Suppressor macrophage (primary cell): ENCODE data around the gene R3HCC1L.

Source experiments
- DNase-seq, 4 experiments: peaks; one replicate each; pipeline ENCODE4 v3.0.0-alpha.2; 2020 to 2022

R3HCC1L gene

GRCh38 chr10:98261436-98262277 is 127.2 kb downstream of the R3HCC1L start:
- DNase-seq = no peak

DNA sequence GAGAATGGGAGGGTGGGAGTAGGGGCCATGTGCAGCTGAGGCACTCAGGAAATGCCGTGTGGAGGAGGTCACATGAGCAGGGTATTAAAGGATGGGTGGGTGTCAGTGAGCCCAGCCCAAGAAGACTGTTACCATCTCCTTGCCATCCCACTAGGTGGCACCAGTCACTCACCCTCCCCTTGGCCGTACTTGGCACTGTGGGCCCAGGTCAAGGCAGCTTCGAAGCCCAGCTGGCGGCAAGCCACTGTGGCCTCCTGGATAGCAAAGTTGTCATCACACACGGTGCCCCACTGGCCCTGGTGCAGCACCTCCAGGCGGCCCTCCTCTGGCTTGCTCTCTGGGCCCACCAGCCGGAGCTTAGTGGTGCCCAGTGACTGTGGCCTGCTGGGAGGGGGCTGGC is 128.1 kb downstream of the R3HCC1L start:
- DNase-seq = peak; percentile 53 to 77 (median 68)

DNA sequence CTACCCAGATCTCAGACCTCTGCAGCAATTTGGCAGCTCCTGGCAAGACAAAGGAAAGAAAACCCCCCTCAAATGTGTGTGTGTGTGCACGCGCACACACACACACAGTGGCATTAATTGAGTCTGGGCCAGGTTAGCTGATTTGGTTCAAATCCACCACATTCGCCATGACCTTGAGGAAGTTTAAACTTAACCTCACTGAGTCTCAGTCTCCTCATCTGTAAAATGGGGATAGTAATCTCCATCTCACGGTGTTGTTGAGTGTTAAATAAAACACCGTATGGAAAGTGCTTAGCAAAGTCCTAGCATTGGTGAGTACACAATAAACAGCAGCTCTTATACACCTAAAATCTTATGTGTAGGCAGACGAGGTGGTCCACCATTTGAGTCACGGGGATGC is 128.6 kb downstream of the R3HCC1L start:
- DNase-seq = no peak

- no peak for DNase-seq
Measured at GRCh38 chr10:98264378-98265065, 130.1 kb downstream of the R3HCC1L start.

DNA sequence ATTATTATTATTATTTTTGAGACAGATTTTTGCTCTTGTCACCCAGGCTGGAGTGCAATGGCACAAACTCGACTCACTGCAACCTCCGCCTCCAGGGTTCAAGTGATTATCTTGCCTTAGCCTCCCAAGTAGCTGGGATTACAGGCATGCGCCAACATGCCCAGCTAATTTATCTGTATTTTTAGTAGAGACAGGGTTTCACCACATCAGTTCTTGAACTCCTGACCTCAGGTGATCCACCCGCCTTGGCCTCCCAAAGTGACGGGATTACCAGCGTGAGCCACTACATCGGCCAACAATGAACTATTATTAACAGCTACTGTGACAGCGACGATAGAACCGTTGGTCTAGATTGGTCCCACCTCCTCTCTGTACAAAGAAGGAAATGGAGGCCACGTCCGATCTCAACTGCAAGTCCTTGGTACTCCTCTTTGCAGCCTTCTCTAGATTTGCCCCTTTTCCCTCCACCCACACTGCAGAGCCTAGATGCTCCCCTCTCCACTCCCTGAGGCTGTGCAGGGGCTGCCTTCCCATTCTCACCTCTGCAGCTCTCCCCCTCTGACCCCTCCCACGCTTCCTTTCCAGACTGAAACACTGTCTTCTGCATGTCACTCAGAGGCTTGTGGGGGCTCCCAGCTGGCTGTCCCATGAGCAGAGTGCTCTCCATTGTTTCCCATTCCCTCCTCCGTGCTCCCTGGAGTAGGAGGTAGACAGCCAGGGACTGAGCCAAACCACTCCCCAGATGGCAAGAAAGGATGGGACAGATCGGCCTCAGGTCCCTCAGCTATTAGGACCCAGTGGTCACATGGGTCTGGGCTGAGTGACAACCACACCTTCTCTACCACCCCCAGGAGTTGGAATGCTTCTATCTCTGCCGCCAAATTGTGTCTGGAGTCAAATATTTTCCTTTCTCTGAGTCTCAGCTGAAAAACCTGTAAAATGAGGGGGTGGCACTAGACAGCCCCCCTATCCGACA is 131.2 kb downstream of the R3HCC1L start:
- no peak for DNase-seq

GRCh38 chr10:98266647-98267046 is 132.2 kb downstream of the R3HCC1L start:
- no peak for DNase-seq

GRCh38 chr10:98267069-98267893 is 132.8 kb downstream of the R3HCC1L start:
- no peak for DNase-seq

- DNase-seq = peak; percentile 34 to 48 (median 42)
Measured at GRCh38 chr10:98267894-98268693, 133.6 kb downstream of the R3HCC1L start, which contains the start of gene LOXL4. Gene LOXL4 (minus strand): TSS chr10:98268194. CDS start chr10:98263019, 5,175 bp downstream.

DNA sequence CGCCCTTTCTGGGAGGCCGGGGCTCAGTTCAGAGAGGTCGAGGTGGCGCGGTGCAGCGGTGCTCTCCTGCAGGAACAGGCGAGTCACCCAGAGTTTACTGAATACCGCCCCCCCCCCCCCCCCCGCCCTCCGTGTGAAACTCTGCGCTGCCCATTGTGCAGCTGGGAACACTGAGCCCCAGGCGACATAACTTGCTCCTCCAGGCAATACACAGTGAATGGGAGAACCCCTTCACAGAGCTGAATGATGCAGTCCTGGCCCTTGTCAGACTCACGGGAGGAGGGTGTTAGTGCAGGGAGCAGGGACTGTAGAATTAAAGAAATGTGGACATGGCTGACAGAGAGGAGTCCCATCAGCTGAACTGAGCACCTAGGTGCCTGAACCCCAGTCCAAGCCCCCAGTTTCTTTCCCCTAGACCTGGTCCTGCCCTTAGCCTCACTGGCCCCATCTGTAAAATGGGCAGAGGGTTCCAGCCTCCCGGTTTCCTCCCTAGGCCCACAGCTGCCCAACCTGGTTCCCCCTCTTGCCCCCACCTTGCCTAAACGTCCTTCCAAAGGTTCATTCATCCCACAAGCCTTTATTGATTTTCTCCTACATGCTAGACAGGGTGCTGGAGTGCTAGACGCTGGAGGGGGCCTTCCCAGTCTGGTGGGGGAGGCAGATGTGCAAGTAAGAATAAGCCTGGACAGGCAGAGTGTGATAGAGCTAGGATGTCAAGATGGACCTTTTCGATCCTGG is 134.4 kb downstream of the R3HCC1L start:
- DNase-seq = no peak

DNA sequence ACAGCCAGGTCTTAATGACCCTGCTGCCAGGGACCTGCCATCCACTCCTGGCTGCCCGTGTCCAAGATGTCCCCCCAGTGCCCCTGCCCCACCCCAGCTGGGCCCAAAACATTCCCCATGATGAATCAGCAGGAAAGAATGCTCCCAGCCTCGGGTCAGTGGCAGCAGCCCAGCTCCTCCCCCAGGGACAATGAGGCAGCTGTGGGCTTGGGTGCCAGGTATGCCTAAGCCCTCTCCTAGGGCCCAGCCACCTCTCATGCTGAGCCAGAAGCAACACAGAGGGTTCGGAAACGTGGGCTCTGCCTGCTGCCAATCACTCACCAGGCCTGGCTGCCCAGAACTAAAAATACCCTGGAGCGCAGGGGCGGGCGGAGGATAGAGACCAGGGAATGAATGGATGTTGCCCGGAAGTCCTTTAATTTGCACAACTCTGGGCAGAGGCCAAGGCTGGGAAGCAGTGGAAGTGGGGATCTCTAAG is 135.0 kb downstream of the R3HCC1L start:
- no peak for DNase-seq

DNA sequence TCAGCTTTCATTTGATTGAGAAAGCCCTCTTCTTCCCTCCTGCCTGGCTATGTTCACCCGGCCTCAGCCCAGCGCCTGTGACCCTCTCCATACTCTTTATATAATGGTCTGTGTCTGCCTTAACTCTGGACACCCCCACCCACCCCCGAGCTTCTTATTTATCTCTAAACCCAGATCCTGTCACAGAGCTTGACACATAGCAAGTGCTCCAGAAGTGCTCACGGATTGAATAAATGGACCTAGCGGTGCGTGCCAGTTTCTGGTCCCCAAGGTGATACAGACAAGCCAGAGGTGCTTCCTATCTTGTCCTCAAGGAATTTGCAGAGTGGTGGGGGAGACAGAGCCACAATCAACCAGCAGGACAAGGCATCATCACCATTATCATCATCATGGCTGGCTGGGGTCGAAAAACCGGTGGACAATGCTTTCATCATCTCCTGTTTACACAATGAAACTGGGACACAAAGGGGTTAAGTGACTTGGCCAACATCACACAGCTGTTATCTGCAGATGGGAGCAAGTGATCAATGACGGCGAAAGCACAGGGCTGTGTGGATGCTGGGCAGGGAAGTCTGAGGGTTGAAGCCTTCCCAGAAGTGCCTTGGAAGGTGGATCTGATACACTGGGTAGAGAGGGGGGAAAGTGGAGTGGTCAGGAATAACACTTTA is 135.8 kb downstream of the R3HCC1L start:
- no peak for DNase-seq

DNA sequence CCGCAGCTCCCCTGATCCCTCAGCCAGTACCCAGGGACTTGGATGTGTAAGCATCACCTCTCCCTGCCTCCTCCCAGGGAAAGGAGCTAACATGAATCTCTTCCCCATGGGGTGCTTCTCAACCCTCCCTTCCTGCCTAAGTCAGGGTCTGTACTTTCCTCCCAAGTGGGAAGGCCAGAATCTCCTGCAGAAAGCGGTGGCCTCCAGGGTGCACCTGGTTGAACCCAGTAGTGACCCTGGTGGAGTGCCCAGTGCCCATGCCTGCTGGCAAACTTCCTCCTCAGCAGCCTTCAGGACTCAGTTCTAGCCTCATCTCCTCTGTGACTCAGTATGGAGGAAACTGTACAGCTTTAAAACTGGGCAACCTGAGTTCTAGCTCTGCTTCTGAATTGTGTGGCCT is 136.3 kb downstream of the R3HCC1L start:
- no peak for DNase-seq

DNA sequence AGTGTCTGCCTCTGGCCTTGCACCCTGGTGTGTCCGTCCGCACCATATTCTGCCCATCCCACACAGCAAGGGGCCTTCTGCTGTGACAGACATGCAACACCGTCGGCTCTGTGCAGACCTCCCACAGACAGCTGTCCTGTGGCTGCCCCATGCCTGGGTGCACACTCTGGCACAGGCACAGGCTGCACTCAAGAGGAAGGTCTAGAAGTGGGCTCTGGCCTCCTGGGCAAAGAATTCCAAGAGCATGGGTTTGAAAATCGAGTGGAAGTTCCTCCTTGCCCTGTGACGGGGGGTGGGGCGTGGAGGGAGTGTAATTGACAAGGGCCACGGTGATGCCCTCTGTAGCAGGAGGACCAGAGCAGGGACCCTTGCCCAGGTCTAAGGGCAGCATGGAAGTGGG is 137.8 kb downstream of the R3HCC1L start:
- DNase-seq = no peak

GRCh38 chr10:98272656-98273055 is 138.2 kb downstream of the R3HCC1L start:
- DNase-seq = no peak

DNA sequence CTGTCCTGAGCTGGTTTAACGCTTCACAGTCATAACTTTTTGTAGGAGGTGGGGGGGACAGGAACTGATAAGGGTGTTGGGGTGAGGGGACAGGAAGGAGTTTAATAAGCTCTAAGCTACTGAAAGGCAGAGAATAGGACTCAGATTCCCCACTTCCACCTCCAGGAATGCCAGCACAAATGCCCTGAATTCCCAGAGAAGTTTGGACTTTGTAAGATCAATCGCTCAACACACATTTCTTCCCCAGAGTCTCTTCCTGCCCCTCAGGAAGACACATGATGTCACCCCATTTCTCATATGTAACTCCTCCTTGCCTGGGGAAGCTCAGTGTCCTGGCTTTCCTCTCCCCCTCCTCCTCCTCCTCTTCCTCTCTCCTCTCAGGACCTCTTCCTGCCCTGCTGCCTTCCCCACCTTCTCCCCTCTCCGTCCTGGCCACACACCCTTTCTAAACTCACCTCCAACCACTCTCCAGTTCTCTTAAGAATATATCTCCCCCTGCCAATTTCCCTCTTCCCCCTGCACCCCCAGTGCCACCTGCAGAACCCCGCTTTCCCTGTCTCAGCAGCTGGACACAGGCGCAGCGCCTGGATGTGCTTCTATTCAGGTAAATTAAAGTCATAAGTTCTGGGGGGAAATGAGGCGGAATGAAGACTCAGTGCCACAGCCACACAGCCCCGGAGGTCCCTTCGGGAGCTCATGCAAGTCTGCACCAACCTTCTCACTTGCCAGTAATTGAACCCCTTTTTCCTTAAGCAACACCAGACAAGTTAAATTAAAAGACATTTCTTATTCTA is 138.8 kb downstream of the R3HCC1L start:
- no peak for DNase-seq

DNA sequence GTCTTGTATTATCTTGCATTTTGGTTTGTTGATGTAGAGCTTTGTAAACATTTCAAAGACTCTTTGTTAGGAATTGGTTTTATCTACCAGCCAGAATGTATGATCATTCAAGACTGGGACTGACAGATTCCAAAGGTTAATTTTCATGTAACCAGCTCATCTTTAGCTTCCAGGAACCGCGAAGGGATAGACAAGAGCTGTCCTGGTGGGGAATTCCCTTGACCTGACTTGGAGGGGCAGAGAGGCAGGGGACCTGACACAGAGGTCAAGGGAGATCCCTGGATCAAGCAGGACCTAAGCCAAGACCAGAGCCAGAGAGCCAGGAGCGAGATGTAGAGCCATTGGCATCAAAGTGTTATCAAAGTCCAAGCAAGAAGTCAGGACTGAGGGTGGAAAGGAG is 140.1 kb downstream of the R3HCC1L start:
- no peak for DNase-seq

GRCh38 chr10:98276311-98276710 is 141.9 kb downstream of the R3HCC1L start:
- DNase-seq = no peak

DNA sequence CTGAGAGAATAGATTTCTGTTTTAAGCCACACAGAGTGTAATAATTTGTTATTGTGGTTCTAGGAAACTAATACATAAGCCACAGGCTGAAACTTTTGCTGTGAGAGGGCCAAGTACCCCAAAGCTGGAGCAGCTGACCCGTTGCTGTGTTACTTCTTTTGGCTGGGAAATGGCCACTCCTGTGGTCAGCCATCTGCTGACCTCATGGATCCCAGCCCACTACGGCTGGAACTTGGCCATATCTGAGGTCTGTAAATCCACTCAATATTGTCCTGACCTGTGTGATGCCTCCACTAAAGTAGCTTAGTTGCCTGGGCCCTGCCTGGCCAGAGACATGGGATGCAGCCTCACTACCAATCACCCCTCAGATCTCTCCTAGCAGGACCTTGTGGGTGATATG is 151.0 kb downstream of the R3HCC1L start:
- no peak for DNase-seq

GRCh38 chr10:98286419-98286818 is 152.0 kb downstream of the R3HCC1L start:
- DNase-seq = no peak
